HepG2 (cell line): ENCODE measurements around the gene IZUMO4. TPM values are rescaled to one million over a fixed set of nuclear protein-coding genes. Genes with fewer than 3 reads are reported as not detected.

Source experiments
- BORCS8-MEF2B ChIP-seq: sonication (generic); formaldehyde crosslinking; IDR thresholded peaks from 2 replicates; pipeline ENCODE4 v1.8.0; 2022; ENCODE audit warnings: mild to moderate bottlenecking, missing genetic modification reagents
- CHD2 ChIP-seq: IDR thresholded peaks from 2 replicates; pipeline ENCODE4 v1.6.1; 2011; ENCODE audit warnings: low read depth, low read length, improper control_type of control experiment
- DMAP1 ChIP-seq: IDR thresholded peaks from 2 replicates; pipeline ENCODE4 v1.6.1; 2016
- EZH2 ChIP-seq: conservative IDR thresholded peaks from 2 replicates; pipeline ENCODE4 v1.6.1; 2012; ENCODE audit warnings: mild to moderate bottlenecking, low read depth, low read length, moderate library complexity
- FUBP1 ChIP-seq: sonication (generic); formaldehyde crosslinking; IDR thresholded peaks from 2 replicates; pipeline ENCODE4 v1.5.1; 2020; ENCODE audit warnings: missing genetic modification reagents, mild to moderate bottlenecking, borderline replicate concordance
- HDAC1 ChIP-seq: sonication (generic); formaldehyde crosslinking; IDR thresholded peaks from 2 replicates; pipeline ENCODE4 v1.5.1; 2020; ENCODE audit warnings: mild to moderate bottlenecking, missing genetic modification reagents
- IRF2 ChIP-seq: IDR thresholded peaks from 2 replicates; pipeline ENCODE4 v1.6.1; 2018; ENCODE audit warnings: missing genetic modification reagents, missing compliant biosample characterization
- KAT7 ChIP-seq: IDR thresholded peaks from 2 replicates; pipeline ENCODE4 v1.6.1; 2018; ENCODE audit warnings: borderline replicate concordance, missing compliant biosample characterization
- KLF15 ChIP-seq: sonication (generic); formaldehyde crosslinking; IDR thresholded peaks from 2 replicates; pipeline ENCODE4 v1.8.1; 2023; ENCODE audit warnings: borderline replicate concordance, mild to moderate bottlenecking, inconsistent platforms, missing genetic modification reagents, mixed read lengths
- SKIL ChIP-seq: sonication (generic); formaldehyde crosslinking; IDR thresholded peaks from 2 replicates; pipeline ENCODE4 v1.8.0; 2022; ENCODE audit warnings: missing genetic modification reagents, mild to moderate bottlenecking, moderate library complexity, borderline replicate concordance
- SMYD3 ChIP-seq: sonication (generic); formaldehyde crosslinking; IDR thresholded peaks from 2 replicates; pipeline ENCODE4 v1.8.1; 2023; ENCODE audit warnings: mild to moderate bottlenecking, missing genetic modification reagents
- SNAPC5 ChIP-seq: sonication (generic); formaldehyde crosslinking; IDR thresholded peaks from 2 replicates; pipeline ENCODE4 v1.8.1; 2023; ENCODE audit warnings: mild to moderate bottlenecking, missing genetic modification reagents, borderline replicate concordance
- TBX3 ChIP-seq: fragments of 450-650 bp; IDR thresholded peaks from 2 replicates; pipeline ENCODE4 v1.6.1; 2017; ENCODE audit warnings: antibody characterized with exemption, mild to moderate bottlenecking, inconsistent platforms, borderline replicate concordance
- ZBTB42 ChIP-seq: sonication (generic); formaldehyde crosslinking; IDR thresholded peaks from 2 replicates; pipeline ENCODE4 v1.5.0; 2020; ENCODE audit warnings: mild to moderate bottlenecking, missing genetic modification reagents
- ZNF253 ChIP-seq: sonication (generic); formaldehyde crosslinking; IDR thresholded peaks from 2 replicates; pipeline ENCODE4 v1.8.0; 2022; ENCODE audit warnings: mild to moderate bottlenecking, missing genetic modification reagents, borderline replicate concordance
- ZNF337 ChIP-seq: sonication (generic); formaldehyde crosslinking; IDR thresholded peaks from 2 replicates; pipeline ENCODE4 v1.5.1; 2020; ENCODE audit warnings: missing genetic modification reagents, low read depth, mild to moderate bottlenecking, borderline replicate concordance
- ZNF549 ChIP-seq: sonication (generic); formaldehyde crosslinking; IDR thresholded peaks from 2 replicates; pipeline ENCODE4 v1.5.0; 2020; ENCODE audit warnings: missing genetic modification reagents
- ZNF550 ChIP-seq: sonication (generic); formaldehyde crosslinking; IDR thresholded peaks from 2 replicates; pipeline ENCODE4 v1.4.0; 2020; ENCODE audit warnings: mild to moderate bottlenecking, missing genetic modification reagents, borderline replicate concordance
- ZNF569 ChIP-seq: sonication (generic); formaldehyde crosslinking; IDR thresholded peaks from 2 replicates; pipeline ENCODE4 v1.5.0; 2020; ENCODE audit warnings: mild to moderate bottlenecking, missing genetic modification reagents, moderate library complexity, borderline replicate concordance
- ZNF724P ChIP-seq: sonication (generic); formaldehyde crosslinking; IDR thresholded peaks from 2 replicates; pipeline ENCODE4 v1.8.0; 2022; ENCODE audit warnings: missing genetic modification reagents, borderline replicate concordance
- ZNF761 ChIP-seq: sonication (generic); formaldehyde crosslinking; conservative IDR thresholded peaks from 2 replicates; pipeline ENCODE4 v1.4.0; 2020; ENCODE audit warnings: mild to moderate bottlenecking, missing genetic modification reagents
- ZNF850 ChIP-seq: sonication (generic); formaldehyde crosslinking; conservative IDR thresholded peaks from 2 replicates; pipeline ENCODE4 v1.9.0; 2021; ENCODE audit warnings: mild to moderate bottlenecking, missing genetic modification reagents
- polyA plus RNA-seq, 8 experiments: library from polyadenylated mRNA; depleted of rRNA in 3 of 8; stranded (reverse) in 7 of 8; unstranded in 1 of 8; fragments of >200 nt; fragmentation: Illumina TruSeq in 4 of 8; extraction: Trizol in 4 of 8; gene quantifications; 2 replicates each; pipeline versions ENCODE4 v1.2.1 to v1.2.3, GENCODE V29; 2011 to 2016; ENCODE audit warnings: low read depth in 4 of 8, missing spikeins in 1 of 8, mixed read lengths in 1 of 8; ENCODE audit not compliant: insufficient read depth in 1 of 8
- total RNA-seq, 5 experiments: library from RNA; depleted of rRNA; stranded (reverse); fragments of >200 nt; fragmentation: Illumina TruSeq; extraction: Trizol; gene quantifications; 2 replicates each; pipeline ENCODE4 v1.2.3, GENCODE V29; 2016; ENCODE audit warnings: low read depth in 1 of 5
- TF ChIP-seq, protein P1 (sequence below): sonication (generic); formaldehyde crosslinking; IDR thresholded peaks from 2 replicates; pipeline ENCODE4 v1.8.0; 2022; ENCODE audit warnings: missing genetic modification reagents, low read depth, mild to moderate bottlenecking, borderline replicate concordance
- TF ChIP-seq, protein P2 (sequence below): sonication (generic); formaldehyde crosslinking; IDR thresholded peaks from 2 replicates; pipeline ENCODE4 v1.5.1; 2020; ENCODE audit warnings: missing genetic modification reagents, mild to moderate bottlenecking, borderline replicate concordance

The IZUMO4 gene
- total and polyA plus RNA-seq, 2 of the 13 experiments (the other 11 are each of a cell fraction or from before 2014, with no cell fraction given): 0.77 to 3.9 TPM

DNA sequence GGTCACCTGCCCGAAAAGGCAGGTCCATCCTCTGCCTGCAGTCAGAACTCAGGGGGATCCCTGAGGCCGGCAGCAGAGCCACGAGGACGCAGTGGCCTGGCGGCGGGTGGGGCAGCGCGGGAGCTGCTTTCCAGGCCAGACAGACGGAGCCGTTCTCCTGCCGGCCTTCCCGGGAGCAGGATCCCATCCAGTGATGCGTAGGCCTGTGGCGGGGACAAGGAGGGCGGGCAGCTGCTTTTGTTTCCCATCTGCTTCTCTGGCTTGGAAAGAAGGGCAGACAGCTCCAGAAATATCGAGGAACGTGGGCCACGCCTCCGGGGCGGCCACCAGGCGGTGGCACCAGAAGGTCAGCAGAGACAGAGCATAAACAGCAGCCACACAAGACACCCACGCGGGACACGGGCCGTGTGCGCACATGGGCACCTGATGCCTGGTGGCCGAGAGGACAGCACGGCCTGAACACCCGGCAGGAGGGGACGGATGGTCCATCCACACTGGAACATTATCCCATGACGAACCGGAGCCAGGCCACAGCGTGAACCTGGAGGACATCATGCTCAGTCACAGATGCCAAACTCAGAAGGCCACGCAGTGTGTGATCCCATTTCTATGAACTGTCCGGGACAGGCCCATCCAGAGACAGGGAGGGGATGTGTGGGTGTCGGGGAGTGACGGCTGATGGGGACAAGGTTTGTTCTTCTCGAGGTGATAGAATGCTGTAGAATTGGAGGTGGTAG, 31.8 kb upstream of the IZUMO4 start (continued):
- no peak for TF ChIP-seq TBX3
- no peak for TF ChIP-seq EZH2
- TF ChIP-seq ZNF253 (CRISPR knock-in tag): peak; percentile 13; the same call in 1 of the 2 replicates
- TF ChIP-seq SKIL: no peak
- no peak for TF ChIP-seq ZNF337
- TF ChIP-seq, protein P1, sequence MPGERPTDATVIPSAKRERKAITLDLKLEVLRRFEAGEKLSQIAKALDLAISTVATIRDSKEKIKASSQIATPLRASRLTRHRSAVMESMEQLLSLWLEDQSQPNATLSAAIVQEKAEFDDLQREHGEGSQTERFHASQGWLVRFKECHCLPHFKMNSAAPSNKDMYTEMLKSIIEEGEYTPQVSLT (CRISPR knock-in tag): no peak
- TF ChIP-seq BORCS8-MEF2B (CRISPR knock-in tag): 0 out of 2 replicates have a peak, but pooled peaks have one; percentile 14
- TF ChIP-seq FUBP1 (CRISPR knock-in tag): no peak
- TF ChIP-seq IRF2 (CRISPR knock-in tag): no peak
- TF ChIP-seq ZBTB42 (CRISPR knock-in tag): no peak
- no peak for TF ChIP-seq KLF15 (CRISPR knock-in tag)
- TF ChIP-seq ZNF550: no peak
- no peak for TF ChIP-seq ZNF724P (CRISPR knock-in tag)
- no peak for TF ChIP-seq SMYD3 (CRISPR knock-in tag)
- TF ChIP-seq DMAP1 (CRISPR knock-in tag): peak; percentile 22
- TF ChIP-seq, protein P2, sequence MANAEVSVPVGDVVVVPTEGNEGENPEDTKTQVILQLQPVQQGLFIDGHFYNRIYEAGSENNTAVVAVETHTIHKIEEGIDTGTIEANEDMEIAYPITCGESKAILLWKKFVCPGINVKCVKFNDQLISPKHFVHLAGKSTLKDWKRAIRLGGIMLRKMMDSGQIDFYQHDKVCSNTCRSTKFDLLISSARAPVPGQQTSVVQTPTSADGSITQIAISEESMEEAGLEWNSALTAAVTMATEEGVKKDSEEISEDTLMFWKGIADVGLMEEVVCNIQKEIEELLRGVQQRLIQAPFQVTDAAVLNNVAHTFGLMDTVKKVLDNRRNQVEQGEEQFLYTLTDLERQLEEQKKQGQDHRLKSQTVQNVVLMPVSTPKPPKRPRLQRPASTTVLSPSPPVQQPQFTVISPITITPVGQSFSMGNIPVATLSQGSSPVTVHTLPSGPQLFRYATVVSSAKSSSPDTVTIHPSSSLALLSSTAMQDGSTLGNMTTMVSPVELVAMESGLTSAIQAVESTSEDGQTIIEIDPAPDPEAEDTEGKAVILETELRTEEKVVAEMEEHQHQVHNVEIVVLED (CRISPR knock-in tag): no peak
- no peak for TF ChIP-seq CHD2
- no peak for TF ChIP-seq ZNF569
- no peak for TF ChIP-seq ZNF761 (CRISPR knock-in tag)
- TF ChIP-seq ZNF850 (CRISPR knock-in tag): no peak
- TF ChIP-seq SNAPC5: no peak
- TF ChIP-seq KAT7 (CRISPR knock-in tag): no peak
- TF ChIP-seq ZNF549 (CRISPR knock-in tag): no peak
- TF ChIP-seq HDAC1: peak; percentile 69
